ENCODE data around the gene PCSK5.

The PCSK5 gene

DNA sequence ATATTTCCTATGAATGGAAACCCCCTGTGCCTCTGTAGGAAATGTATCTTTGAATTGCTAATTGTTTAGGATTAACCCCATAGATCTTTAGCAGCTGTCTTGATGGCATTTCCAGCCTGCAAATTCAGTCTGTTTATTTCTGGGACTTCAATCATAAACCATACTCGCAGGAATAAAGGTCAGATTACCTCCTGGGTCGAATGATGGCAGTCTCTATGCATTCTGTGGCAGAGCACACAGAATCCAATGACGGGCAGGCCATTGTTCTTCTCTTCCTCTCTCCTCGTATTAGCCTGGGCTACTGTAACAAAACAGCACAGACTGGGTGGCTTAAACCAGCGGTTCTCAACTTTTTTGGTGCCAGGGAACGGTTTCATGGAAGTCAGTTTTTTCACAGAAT lies 199.9 kb downstream of the PCSK5 start:
- no peak overlapping the region for H3K4me3 ChIP-seq (ENCODE audit: low read length)
- TF ChIP-seq, protein P1, sequence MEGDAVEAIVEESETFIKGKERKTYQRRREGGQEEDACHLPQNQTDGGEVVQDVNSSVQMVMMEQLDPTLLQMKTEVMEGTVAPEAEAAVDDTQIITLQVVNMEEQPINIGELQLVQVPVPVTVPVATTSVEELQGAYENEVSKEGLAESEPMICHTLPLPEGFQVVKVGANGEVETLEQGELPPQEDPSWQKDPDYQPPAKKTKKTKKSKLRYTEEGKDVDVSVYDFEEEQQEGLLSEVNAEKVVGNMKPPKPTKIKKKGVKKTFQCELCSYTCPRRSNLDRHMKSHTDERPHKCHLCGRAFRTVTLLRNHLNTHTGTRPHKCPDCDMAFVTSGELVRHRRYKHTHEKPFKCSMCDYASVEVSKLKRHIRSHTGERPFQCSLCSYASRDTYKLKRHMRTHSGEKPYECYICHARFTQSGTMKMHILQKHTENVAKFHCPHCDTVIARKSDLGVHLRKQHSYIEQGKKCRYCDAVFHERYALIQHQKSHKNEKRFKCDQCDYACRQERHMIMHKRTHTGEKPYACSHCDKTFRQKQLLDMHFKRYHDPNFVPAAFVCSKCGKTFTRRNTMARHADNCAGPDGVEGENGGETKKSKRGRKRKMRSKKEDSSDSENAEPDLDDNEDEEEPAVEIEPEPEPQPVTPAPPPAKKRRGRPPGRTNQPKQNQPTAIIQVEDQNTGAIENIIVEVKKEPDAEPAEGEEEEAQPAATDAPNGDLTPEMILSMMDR (IDR thresholded peaks at IDR 0.05; ENCODE audit: insufficient read depth, low read depth, low read length, missing control alignments): no peak
- DNase-seq (ENCODE audit: low read depth): no peak

- H3K4me3 ChIP-seq (ENCODE audit: low read length): no peak overlapping the region
- TF ChIP-seq, protein P1 (IDR thresholded peaks at IDR 0.05; ENCODE audit: insufficient read depth, low read depth, low read length, missing control alignments): no peak
- no peak for DNase-seq (ENCODE audit: low read depth)
These were observed 200.4 kb downstream of the PCSK5 start for GRCh38 chr9:76090909-76091308.

GRCh38 chr9:76092572-76092971 lies 202.1 kb downstream of the PCSK5 start:
- TF ChIP-seq, protein P1 (IDR thresholded peaks at IDR 0.05; ENCODE audit: insufficient read depth, low read depth, low read length, missing control alignments): no peak
- no peak for DNase-seq (ENCODE audit: low read depth)

DNA sequence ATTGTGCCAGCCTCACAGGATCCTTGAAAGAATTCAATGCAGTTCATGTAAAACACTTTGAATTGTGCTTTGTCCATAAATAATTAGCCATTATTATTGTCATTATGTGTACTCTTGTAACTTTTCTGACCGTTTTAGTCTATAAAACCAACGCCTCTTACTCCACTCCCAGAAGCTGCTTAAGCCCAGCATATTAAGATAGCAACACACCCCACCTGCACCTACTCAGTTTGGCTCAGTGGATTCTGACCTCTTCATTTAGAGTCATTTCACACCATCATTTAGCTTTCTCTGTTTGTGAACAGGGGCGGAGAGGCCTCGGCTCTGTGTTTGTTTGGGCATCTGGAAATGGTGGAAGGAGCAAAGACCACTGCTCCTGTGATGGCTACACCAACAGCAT lies 205.1 kb downstream of the PCSK5 start:
- no peak overlapping the region for H3K4me3 ChIP-seq (ENCODE audit: low read length)
- TF ChIP-seq, protein P1 (IDR thresholded peaks at IDR 0.05; ENCODE audit: insufficient read depth, low read depth, low read length, missing control alignments): no peak
- DNase-seq (ENCODE audit: low read depth): no peak

More at GRCh38 chr9:76092572-76092971, 202.1 kb downstream of the PCSK5 start:
- no peak overlapping the region for H3K4me3 ChIP-seq (ENCODE audit: low read length)

DNA sequence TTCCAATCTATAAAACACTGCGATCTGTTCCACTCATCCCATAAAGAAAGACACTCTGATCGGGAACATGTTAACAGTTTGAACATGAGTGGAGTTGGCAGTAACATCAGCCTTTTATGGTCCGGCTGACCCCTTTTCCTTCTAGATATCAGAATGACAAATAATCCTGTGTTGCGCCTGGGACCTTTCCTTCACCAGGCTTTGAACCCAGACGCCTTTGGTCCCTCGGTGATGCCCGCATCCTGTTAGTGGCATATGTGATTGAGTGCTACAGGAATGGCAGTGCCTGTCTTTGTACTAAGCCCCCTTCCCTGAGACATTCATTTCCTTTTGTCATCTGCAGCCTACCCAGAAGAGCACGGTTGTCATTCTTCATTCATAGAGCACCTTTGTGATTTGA lies 209.0 kb downstream of the PCSK5 start:
- TF ChIP-seq, protein P1 (IDR thresholded peaks at IDR 0.05; ENCODE audit: insufficient read depth, low read depth, low read length, missing control alignments): no peak
- no peak for DNase-seq (ENCODE audit: low read depth)
- H3K4me3 ChIP-seq (ENCODE audit: low read length): no peak overlapping the region

DNA sequence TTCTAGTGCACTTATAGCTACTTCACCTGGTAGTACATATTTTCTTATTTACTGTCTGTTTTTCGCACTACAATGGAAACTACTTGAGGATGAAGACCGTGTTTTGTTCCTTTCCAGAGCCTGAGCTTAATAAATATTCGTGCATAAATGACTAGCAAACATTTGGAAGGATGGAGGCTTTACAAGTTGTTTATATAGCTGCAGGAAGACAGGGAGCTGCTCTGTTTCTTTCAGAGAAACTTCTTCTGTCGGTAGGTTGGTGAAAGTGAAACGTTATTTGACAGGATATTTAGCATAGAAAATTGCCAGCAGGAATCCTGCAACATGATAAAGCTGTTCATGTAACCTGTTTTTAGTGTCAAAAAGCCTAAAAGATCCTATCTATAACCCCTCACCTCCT lies 210.6 kb downstream of the PCSK5 start:
- TF ChIP-seq, protein P1 (IDR thresholded peaks at IDR 0.05; ENCODE audit: insufficient read depth, low read depth, low read length, missing control alignments): no peak
- no peak for DNase-seq (ENCODE audit: low read depth)
- H3K4me3 ChIP-seq (ENCODE audit: low read length): no peak overlapping the region

- TF ChIP-seq, protein P1 (IDR thresholded peaks at IDR 0.05; ENCODE audit: insufficient read depth, low read depth, low read length, missing control alignments): no peak
- DNase-seq (ENCODE audit: low read depth): no peak
- no peak overlapping the region for H3K4me3 ChIP-seq (ENCODE audit: low read length)
These were observed 211.0 kb downstream of the PCSK5 start for GRCh38 chr9:76101491-76101890.

Data from epithelial cell of esophagus (primary cell).